Neural cell (in vitro differentiated cells): ENCODE results near the gene PDLIM1. TPM values are rescaled to one million over a fixed set of nuclear protein-coding genes. Genes with fewer than 3 reads are reported as not detected.

Source experiments
- H2AFZ ChIP-seq: fragments of 200-600, 300-800 bp; sonication (generic), shearing (Covaris generic); 2 replicates; pipeline ENCODE4 v1.6.0; 2014; ENCODE audit warnings: low read depth, mild to moderate bottlenecking, antibody characterized with exemption, low read length, moderate library complexity
- H3F3A ChIP-seq: fragments of 200-600 bp; shearing (Covaris generic); 2 replicates; pipeline ENCODE4 v1.6.1; 2016; ENCODE audit warnings: mild to moderate bottlenecking, moderate library complexity, mixed read lengths, antibody characterized with exemption, low read length; ENCODE audit not compliant: insufficient read depth, poor library complexity, severe bottlenecking
- H3K27ac ChIP-seq: fragments of 200-600, 300-800 bp; sonication (generic), shearing (Covaris generic); 2 replicates; pipeline ENCODE4 v1.5.1; 2014; ENCODE audit warnings: mild to moderate bottlenecking, low read length, moderate library complexity
- H3K27me3 ChIP-seq: fragments of 300-800, 200-600 bp; sonication (generic), shearing (Covaris generic); 2 replicates; pipeline ENCODE4 v1.6.0; 2014; ENCODE audit warnings: mild to moderate bottlenecking, low read depth, low read length, moderate library complexity; ENCODE audit not compliant: insufficient read depth
- H3K36me3 ChIP-seq: fragments of 300-800, 200-600 bp; sonication (generic), shearing (Covaris generic); 2 replicates; pipeline ENCODE4 v1.5.1; 2014; ENCODE audit warnings: mild to moderate bottlenecking, antibody characterized with exemption, low read length, moderate library complexity; ENCODE audit not compliant: insufficient read depth
- H3K4me2 ChIP-seq: fragments of 300-800, 200-600 bp; sonication (generic), shearing (Covaris generic); 2 replicates; pipeline ENCODE4 v1.6.0; 2014; ENCODE audit warnings: mild to moderate bottlenecking, low read length
- H3K4me3 ChIP-seq: fragments of 300-800, 200-600 bp; sonication (generic), shearing (Covaris generic); 2 replicates; pipeline ENCODE4 v1.5.1; 2014; ENCODE audit warnings: mild to moderate bottlenecking, low read length, moderate library complexity
- H3K79me2 ChIP-seq: fragments of 200-600 bp; shearing (Covaris generic); replicated peaks from 2 replicates; pipeline ENCODE4 v1.6.0; 2014; ENCODE audit warnings: mild to moderate bottlenecking, low read length, moderate library complexity; ENCODE audit not compliant: insufficient read depth
- H3K9ac ChIP-seq: fragments of 300-800, 200-600 bp; sonication (generic), shearing (Covaris generic); 2 replicates; pipeline ENCODE4 v1.6.1; 2016; ENCODE audit warnings: mild to moderate bottlenecking, low read length, mixed read lengths
- H3K9me2 ChIP-seq: fragments of 200-600 bp; shearing (Covaris generic); 2 replicates; pipeline ENCODE4 v1.6.1; 2016; ENCODE audit warnings: mild to moderate bottlenecking, low read length, mixed read lengths; ENCODE audit not compliant: insufficient read depth
- H3K9me3 ChIP-seq: fragments of 200-600, 300-800 bp; sonication (generic), shearing (Covaris generic); 2 replicates; pipeline ENCODE4 v1.6.1; 2016; ENCODE audit warnings: mild to moderate bottlenecking, mixed run types, low read length, moderate library complexity, mixed read lengths
- H4K20me1 ChIP-seq: fragments of 200-600 bp; shearing (Covaris generic); 2 replicates; pipeline ENCODE4 v1.6.1; 2016; ENCODE audit warnings: mild to moderate bottlenecking, mixed run types; ENCODE audit not compliant: insufficient read depth
- CTCF ChIP-seq: fragments of 450-650 bp; IDR thresholded peaks from 2 replicates; pipeline ENCODE4 v1.5.1; 2014; ENCODE audit warnings: antibody characterized with exemption, mild to moderate bottlenecking, moderate library complexity; ENCODE audit not compliant: poor library complexity, severe bottlenecking
- EP300 ChIP-seq: fragments of 450-650 bp; conservative IDR thresholded peaks from 2 replicates; pipeline ENCODE4 v1.6.1; 2014; ENCODE audit warnings: antibody characterized with exemption, mild to moderate bottlenecking, moderate library complexity; ENCODE audit not compliant: poor library complexity, severe bottlenecking
- EZH2 ChIP-seq: fragments of 200-600, 300-800 bp; shearing (Covaris generic), sonication (generic); IDR thresholded peaks from 2 replicates; pipeline ENCODE4 v1.6.1; 2014; ENCODE audit warnings: antibody characterized with exemption, low read length, borderline replicate concordance, mild to moderate bottlenecking; ENCODE audit not compliant: insufficient read depth, poor library complexity, severe bottlenecking
- MXI1 ChIP-seq: fragments of 450-650 bp; conservative IDR thresholded peaks from 2 replicates; pipeline ENCODE4 v1.6.1; 2014; ENCODE audit warnings: antibody characterized with exemption, mild to moderate bottlenecking; ENCODE audit not compliant: poor library complexity, severe bottlenecking
- POLR2AphosphoS5 ChIP-seq: IDR thresholded peaks from 2 replicates; pipeline ENCODE4 v1.6.1; 2012
- RAD21 ChIP-seq: fragments of 450-650 bp; conservative IDR thresholded peaks from 2 replicates; pipeline ENCODE4 v1.6.1; 2014; ENCODE audit warnings: antibody characterized with exemption, mild to moderate bottlenecking, moderate library complexity
- REST ChIP-seq: IDR thresholded peaks from 2 replicates; pipeline ENCODE4 v1.6.1; 2012; ENCODE audit warnings: borderline replicate concordance
- SMC3 ChIP-seq: fragments of 450-650 bp; conservative IDR thresholded peaks from 2 replicates; pipeline ENCODE4 v1.6.1; 2014; ENCODE audit warnings: antibody characterized with exemption, mild to moderate bottlenecking, moderate library complexity; ENCODE audit not compliant: poor library complexity
- TAF1 ChIP-seq: IDR thresholded peaks from 2 replicates; pipeline ENCODE4 v1.6.1; 2012; ENCODE audit warnings: low read depth
- polyA plus RNA-seq: library from polyadenylated mRNA; depleted of rRNA; stranded (reverse); fragments of >200 nt; gene quantifications from 2 replicates; pipeline ENCODE4 v1.2.3, GENCODE V29; 2014

PDLIM1 gene
- polyA plus RNA-seq, 1 donor from 2014 or later = 1.0 TPM

- no peaks in the 10 kb centered on the region for H3K9me2 ChIP-seq
- no peak overlapping the region for H2AFZ ChIP-seq
- no peaks in the 10 kb centered on the region for H3K36me3 ChIP-seq
- H4K20me1 ChIP-seq = no peaks in the 10 kb centered on the region
- H3K79me2 ChIP-seq = no peaks in the 10 kb centered on the region
- no peak overlapping the region for H3K27ac ChIP-seq
- H3F3A ChIP-seq = no peaks in the 10 kb centered on the region
- TF ChIP-seq MXI1 (no peak), EP300 (no peak), SMC3 (no peak), POLR2AphosphoS5 (no peak), REST (no peak), TAF1 (no peak), CTCF (no peak), RAD21 (no peak), EZH2 (no peak)
- no peak overlapping the region for H3K9ac ChIP-seq
- no peak overlapping the region for H3K4me3 ChIP-seq
- no peaks in the 10 kb centered on the region for H3K9me3 ChIP-seq
- H3K27me3 ChIP-seq = no peaks in the 10 kb centered on the region
- no peak overlapping the region for H3K4me2 ChIP-seq
Observed at GRCh38 chr10:95187617-95188016, 103.2 kb downstream of the PDLIM1 start.

Other genes starting within 250 kb of the PDLIM1 start
- 5.1 TPM in 2 replicates for gene CYP2C8, start 221.5 kb downstream of the PDLIM1 start, polyA plus RNA-seq
- gene ACSM6, start 96.8 kb downstream of the PDLIM1 start, polyA plus RNA-seq = not detected in 2 replicates